K562 (cell line): ENCODE measurements around the gene ACTN4. TPM values are rescaled to one million over a fixed set of nuclear protein-coding genes. Genes with fewer than 3 reads are reported as not detected.
"Not testable (repeated sequence)": the region's sequence is repeated elsewhere in the genome, so short reads cannot be mapped to it uniquely, and the experiment has no call there.

Source experiments
- ATAC-seq: fragments of 200-7000 bp; cut with Tn5 transposase; 3 replicates; pipeline ENCODE4 v1.9.1; 2020; ENCODE audit warnings: moderate library complexity
- BruUV-seq: library from RNA; stranded (reverse); fragments of 400-500 nt; replicated peaks from 2 replicates; lab custom pipeline; 2021; lab: Mats Ljungman, UMichigan
- CTCF ChIA-PET: fragments of 300-600 bp; formaldehyde crosslinking; extraction: SDS; loops from one replicate; lab custom pipeline; 2021; ENCODE audit warnings: low intra/inter-chr PET ratio; lab: Yijun Ruan, JAX
- POLR2A ChIA-PET: fragments of 300-600, 350-650 bp; sonication (Branson Sonifier 250); formaldehyde crosslinking; extraction: SDS; loops from one replicate; lab custom pipeline; 2021; ENCODE audit warnings: antibody characterized with exemption, inconsistent platforms; lab: Yijun Ruan, JAX
- DNase-seq, 4 experiments: peaks; one replicate each; pipeline versions ENCODE4 v3.0.0 to v3.0.0-alpha.2; 2011 to 2018; ENCODE audit warnings: low spot score in 3 of 4, mixed read lengths in 3 of 4; ENCODE audit errors: extremely low read depth in 1 of 4
- FAIRE-seq: peaks from 2 replicates; lab custom pipeline; 2011; peaks lifted over from hg19 to GRCh38; lab: Jason Lieb, UNC
- H2AFZ ChIP-seq: 2 replicates; pipeline ENCODE4 v1.6.0; 2011; ENCODE audit warnings: low read depth, low read length, control low read depth, inconsistent platforms
- H3K27ac ChIP-seq: fragments of 200-600 bp; 3 replicates; pipeline ENCODE4 v1.8.0; 2011; ENCODE audit warnings: low read depth, mild to moderate bottlenecking, control low read depth, inconsistent platforms, low read length, moderate library complexity, mixed read lengths; ENCODE audit errors: extremely low read depth
- H3K27me3 ChIP-seq, 2 experiments: fragments of 300-600 bp in 1 of 2; 2 replicates in 1 of 2; 3 replicates in 1 of 2; pipeline versions ENCODE4 v1.6.0 to v1.8.0; 2011; ENCODE audit warnings: inconsistent platforms in 2 of 2, low read length in 2 of 2, mild to moderate bottlenecking in 1 of 2, mixed read lengths in 1 of 2, moderate library complexity in 1 of 2; ENCODE audit not compliant: control insufficient read depth in 2 of 2, insufficient read depth in 2 of 2
- H3K36me3 ChIP-seq: fragments of 300-600 bp; 3 replicates; pipeline ENCODE4 v1.8.0; 2011; ENCODE audit warnings: mild to moderate bottlenecking, low read length, inconsistent platforms; ENCODE audit not compliant: control insufficient read depth, insufficient read depth
- H3K4me1 ChIP-seq, 2 experiments: fragments of 200-600 bp in 1 of 2; replicated peaks in 1 of 2; 2 replicates in 1 of 2; 3 replicates in 1 of 2; pipeline versions ENCODE4 v1.5.1 to v1.8.0; 2011; ENCODE audit warnings: inconsistent platforms in 2 of 2, low read length in 2 of 2, mild to moderate bottlenecking in 1 of 2, mixed read lengths in 1 of 2, moderate library complexity in 1 of 2; ENCODE audit not compliant: control insufficient read depth in 2 of 2, insufficient read depth in 2 of 2
- H3K4me2 ChIP-seq: 2 replicates; pipeline ENCODE4 v1.6.1; 2011; ENCODE audit warnings: low read length, control low read depth, inconsistent platforms, mixed read lengths; ENCODE audit not compliant: insufficient read depth
- H3K4me3 ChIP-seq: fragments of 200-600 bp; sonication (generic), shearing (Covaris generic); 2 replicates; pipeline ENCODE4 v1.5.1; 2016; ENCODE audit warnings: control low read depth, inconsistent platforms
- H3K79me2 ChIP-seq: fragments of 200-600 bp; 3 replicates; pipeline ENCODE4 v1.8.0; 2011; ENCODE audit warnings: low read length, inconsistent platforms; ENCODE audit not compliant: control insufficient read depth, insufficient read depth
- H3K9ac ChIP-seq, 2 experiments: 2 replicates each; pipeline versions ENCODE4 v1.6.0 to v1.6.1; 2011; ENCODE audit warnings: low read depth in 2 of 2, low read length in 2 of 2, control low read depth in 1 of 2, inconsistent platforms in 1 of 2, mild to moderate bottlenecking in 1 of 2, mixed read lengths in 1 of 2; ENCODE audit not compliant: insufficient read depth in 1 of 2
- H3K9me1 ChIP-seq: one replicate; pipeline ENCODE4 v1.6.0; 2011; ENCODE audit warnings: inconsistent platforms, mild to moderate bottlenecking, low read length, moderate library complexity; ENCODE audit not compliant: control insufficient read depth, insufficient read depth
- H3K9me3 ChIP-seq: replicated peaks from 2 replicates; pipeline ENCODE4 v1.5.1; 2011; ENCODE audit warnings: low read depth, low read length, inconsistent platforms; ENCODE audit not compliant: control insufficient read depth, insufficient read depth
- H4K20me1 ChIP-seq: replicated peaks from 2 replicates; pipeline ENCODE4 v1.6.1; 2011; ENCODE audit warnings: low read length, inconsistent platforms, mixed read lengths; ENCODE audit not compliant: control insufficient read depth, insufficient read depth
- CBFA2T2 ChIP-seq: fragments of 450-650 bp; conservative IDR thresholded peaks from 2 replicates; pipeline ENCODE4 v1.6.1; 2017; ENCODE audit warnings: mild to moderate bottlenecking
- CBFA2T3 ChIP-seq: fragments of 450-650 bp; IDR thresholded peaks from 2 replicates; pipeline ENCODE4 v1.6.1; 2017
- KDM1A ChIP-seq, 2 experiments: fragments of 450-650 bp; IDR thresholded peaks; 2 replicates each; pipeline ENCODE4 v1.6.1; 2016; ENCODE audit warnings: mild to moderate bottlenecking in 2 of 2
- MAX ChIP-seq: sonication (generic); formaldehyde crosslinking; IDR thresholded peaks from 2 replicates; pipeline ENCODE4 v1.9.0; 2022; ENCODE audit warnings: mild to moderate bottlenecking, missing genetic modification reagents
- MNT ChIP-seq, 2 experiments: fragments of 450-650 bp; conservative IDR thresholded peaks; 2 replicates each; pipeline ENCODE4 v1.6.1; 2017; ENCODE audit warnings: mild to moderate bottlenecking in 2 of 2, moderate library complexity in 2 of 2
- RBM25 ChIP-seq: fragments of 200-400 bp; formaldehyde crosslinking; IDR thresholded peaks from 2 replicates; pipeline ENCODE4 v1.6.1; 2018; ENCODE audit warnings: low read length, low read depth, moderate library complexity; ENCODE audit not compliant: severe bottlenecking
- SUPT5H ChIP-seq: fragments of 450-650 bp; IDR thresholded peaks from 2 replicates; pipeline ENCODE4 v1.6.1; 2016
- ZNF121 ChIP-seq: sonication (generic); formaldehyde crosslinking; conservative IDR thresholded peaks from 2 replicates; pipeline ENCODE4 v1.8.0; 2022; ENCODE audit warnings: missing genetic modification reagents
- ZNF263 ChIP-seq: sonication (generic); formaldehyde crosslinking; IDR thresholded peaks from 2 replicates; pipeline ENCODE4 v1.8.0; 2022; ENCODE audit warnings: mild to moderate bottlenecking, missing genetic modification reagents, borderline replicate concordance
- ZNF592 ChIP-seq: fragments of 450-650 bp; IDR thresholded peaks from 2 replicates; pipeline ENCODE4 v1.6.1; 2017; ENCODE audit warnings: antibody characterized with exemption, mild to moderate bottlenecking
- WGBS: fragments of 100-300 bp; shearing (Covaris generic); methylation state at CpG from one replicate; pipeline ENCODE4 v1.1.6; 2016; ENCODE audit warnings: low coverage, mixed read lengths; ENCODE audit not compliant: insufficient coverage; ENCODE audit errors: missing lambda C conversion rate; 5-methylcytosine and 5-hydroxymethylcytosine counted together
- in situ Hi-C: fragments of 300-500 bp; cut with MboI; formaldehyde crosslinking; loops from 4 replicates; pipeline ENCODE4 v1.15.0; 2018; ENCODE audit warnings: inconsistent platforms, mixed read lengths
- intact Hi-C: fragments of 100-400 bp; cut with micrococcal nuclease; formaldehyde crosslinking; loops from 2 replicates; pipeline ENCODE4 v1.14.2; 2022
- polyA plus RNA-seq, 8 experiments: library from polyadenylated mRNA; depleted of rRNA in 4 of 8; stranded (reverse) in 5 of 8; unstranded in 3 of 8; fragments of >200 nt; fragmentation: Nextera tagmentation in 2 of 8; fragmentation: Illumina TruSeq in 1 of 8; extraction: Ambion mirVana in 2 of 8; extraction: Trizol in 1 of 8; gene quantifications; 2 replicates each; pipeline versions ENCODE4 v1.2.1 to v1.2.3, GENCODE V29; 2011 to 2014; ENCODE audit warnings: inconsistent platforms in 1 of 8, missing spikeins in 1 of 8
- total RNA-seq, 7 experiments: library from RNA; depleted of rRNA in 6 of 7; stranded (reverse); fragments of >200 nt in 6 of 7; fragmentation: Illumina TruSeq in 2 of 7; extraction: Trizol in 2 of 7; gene quantifications; 2 replicates each; pipeline versions ENCODE4 v1.2.1 to v1.2.3, GENCODE V29; 2011 to 2021; ENCODE audit warnings: low replicate concordance in 1 of 7

ACTN4 gene
- total and polyA plus RNA-seq, 9 of the 15 experiments (the other 6 are each of a cell fraction or from before 2014, with no cell fraction given) = 3.1 to 385 (median 125) TPM

- H3K4me2 ChIP-seq, H3K79me2 ChIP-seq, H3K9me3 ChIP-seq, DNase-seq, ATAC-seq, H3K9ac ChIP-seq, H3K9me1 ChIP-seq, H3K4me3 ChIP-seq, H4K20me1 ChIP-seq, H2AFZ ChIP-seq, H3K27ac ChIP-seq, H3K27me3 ChIP-seq, BruUV-seq, FAIRE-seq, CTCF ChIA-PET: not testable (repeated sequence)
- in situ Hi-C loops = loop anchor here (5.0 kb wide), 1 partner anchor 230 kb away; the partner anchor contains the start of gene FAM98C
- Histone ChIP-seq H3K4me1 (peaks cover 8 to 23% of the 10 kb centered on the region in 2 experiments; a peak in 4 of 5 replicates), H3K36me3 (peaks cover 85% of the 10 kb centered on the region)
- intact Hi-C loops = loop anchor here (10.0 kb wide), 1 partner anchor 117 kb away; no protein-coding TSS in a partner anchor
- TF ChIP-seq RBM25 (peak; percentile 6), CBFA2T2 (peak; percentile 31; the same call in 1 of the 2 replicates), SUPT5H (peak; percentile 26; the same call in 1 of the 2 replicates), ZNF263 (0 out of 2 replicates have a peak, but pooled peaks have one; percentile 26), MAX (CRISPR knock-in tag) (peak; percentile 82), ZNF121 (CRISPR knock-in tag) (peak; percentile 81), ZNF592 (peak; percentile 52; the same call in 1 of the 2 replicates), KDM1A (IDR thresholded peaks at IDR 0.05) (peak in 1 of 2 experiments; percentile 49; a peak in 1 of 4 replicates), CBFA2T3 (peak; percentile 60), MNT (conservative IDR thresholded peaks at IDR 0.05) (peak in 1 of 2 experiments; percentile 64; a peak in 1 of 4 replicates)
- POLR2A ChIA-PET = interaction anchor here (0.6 kb wide), 1 partner anchor 227 kb away, joined by 3 read pairs; no protein-coding TSS in a partner anchor
- 58% methylated on average over 7 of the region's 7 CpGs for WGBS
Measured at GRCh38 chr19:38631811-38632475, 15.5 kb upstream of the ACTN4 start.
